Left renal cortex interstitium (tissue), 4 donors: ENCODE measurements around the gene ZDHHC14. TPM values are rescaled to one million over a fixed set of nuclear protein-coding genes. Genes with fewer than 3 reads are reported as not detected.

Source experiments
- DNase-seq, 4 donors: peaks; one replicate each; pipeline ENCODE4 v3.0.0-alpha.2; 2013; ENCODE audit warnings: low read depth in 4 of 4, low spot score in 2 of 4, missing footprints in 1 of 4
- polyA plus RNA-seq, 4 donors: library from polyadenylated mRNA; unstranded; fragments of 120-200 nt; gene quantifications; one replicate each; pipeline ENCODE4 v1.2.1, GENCODE V29; 2013; ENCODE audit not compliant: insufficient read length in 4 of 4

ZDHHC14 gene
- polyA plus RNA-seq, 4 donors, result 18.8 to 21.6 (median 19.9) TPM

GRCh38 chr6:157488058-157488457 lies 107.1 kb downstream of the ZDHHC14 start:
- DNase-seq, result no peak

GRCh38 chr6:157488716-157489118 lies 107.7 kb downstream of the ZDHHC14 start:
- DNase-seq, result no peak

GRCh38 chr6:157490611-157491269 lies 109.8 kb downstream of the ZDHHC14 start:
- no peak for DNase-seq

GRCh38 chr6:157491571-157492232 lies 110.7 kb downstream of the ZDHHC14 start:
- DNase-seq, result no peak

- DNase-seq, result no peak
Measured at GRCh38 chr6:157492249-157492648, 111.3 kb downstream of the ZDHHC14 start.

- DNase-seq, result no peak
Measured at GRCh38 chr6:157492741-157493140, 111.8 kb downstream of the ZDHHC14 start.

GRCh38 chr6:157493173-157493572 lies 112.2 kb downstream of the ZDHHC14 start:
- DNase-seq, result no peak

- no peak for DNase-seq
Measured at GRCh38 chr6:157493576-157493975, 112.6 kb downstream of the ZDHHC14 start.

GRCh38 chr6:157494132-157494710 lies 113.2 kb downstream of the ZDHHC14 start:
- no peak for DNase-seq

- DNase-seq, result no peak
Measured at GRCh38 chr6:157496534-157497095, 115.6 kb downstream of the ZDHHC14 start.

GRCh38 chr6:157497579-157497978 lies 116.6 kb downstream of the ZDHHC14 start:
- DNase-seq, result no peak

GRCh38 chr6:157498817-157499216 lies 117.8 kb downstream of the ZDHHC14 start:
- no peak for DNase-seq

- DNase-seq, result no peak
Measured at GRCh38 chr6:157500022-157500421, 119.0 kb downstream of the ZDHHC14 start.

- DNase-seq, result no peak
Measured at GRCh38 chr6:157503018-157503747, 122.2 kb downstream of the ZDHHC14 start.

GRCh38 chr6:157505912-157506491 lies 125.0 kb downstream of the ZDHHC14 start:
- DNase-seq, result no peak

- DNase-seq, result no peak
Measured at GRCh38 chr6:157510323-157511188, 129.6 kb downstream of the ZDHHC14 start.

GRCh38 chr6:157511682-157512381 lies 130.8 kb downstream of the ZDHHC14 start:
- DNase-seq, result no peak

GRCh38 chr6:157512382-157512682 lies 131.3 kb downstream of the ZDHHC14 start:
- no peak for DNase-seq

- no peak for DNase-seq
Measured at GRCh38 chr6:157513004-157513603, 132.1 kb downstream of the ZDHHC14 start.
